Tibial nerve (tissue), 4 donors: ENCODE measurements around the gene TIRAP. TPM values are rescaled to one million over a fixed set of nuclear protein-coding genes. Genes with fewer than 3 reads are reported as not detected.

Source experiments
- DNase-seq, 2 donors: peaks; one replicate each; pipeline ENCODE4 v3.0.0-alpha.2; 2019; ENCODE audit warnings: low spot score in 2 of 2
- H3K27ac ChIP-seq, 4 donors: fragments of 200-600 bp; sonication (generic) in 3 of 4; one replicate each; pipeline ENCODE4 v1.5.1; 2017 to 2019; ENCODE audit warnings: mild to moderate bottlenecking in 1 of 4
- H3K27me3 ChIP-seq, 2 donors: fragments of 200-600 bp; sonication (generic) in 1 of 2; one replicate each; pipeline versions ENCODE4 v1.5.1 to v1.6.0; 2017 to 2019
- H3K36me3 ChIP-seq, 3 donors: fragments of 200-600 bp; sonication (generic); one replicate each; pipeline ENCODE4 v1.5.1; 2018 to 2019
- H3K4me1 ChIP-seq, 4 donors: fragments of 200-600 bp; sonication (generic) in 3 of 4; one replicate each; pipeline ENCODE4 v1.5.1; 2017 to 2019
- H3K4me3 ChIP-seq, 4 donors: fragments of 200-600 bp; sonication (generic) in 3 of 4; one replicate each; pipeline ENCODE4 v1.5.1; 2017 to 2019; ENCODE audit warnings: mild to moderate bottlenecking in 1 of 4, moderate library complexity in 1 of 4
- H3K9me3 ChIP-seq, 4 donors: fragments of 200-600 bp; sonication (generic) in 3 of 4; one replicate each; pipeline ENCODE4 v1.5.1; 2017 to 2019
- CTCF ChIP-seq, 5 experiments: fragments of 200-600 bp in 3 of 5; fragments of 450-650 bp in 2 of 5; sonication (generic) in 3 of 5; IDR thresholded peaks; one replicate each; pipeline ENCODE4 v1.5.1; 2016 to 2019; ENCODE audit warnings: antibody characterized with exemption in 5 of 5, mild to moderate bottlenecking in 3 of 5, moderate library complexity in 2 of 5
- EP300 ChIP-seq, 2 donors: sonication (generic); formaldehyde crosslinking; IDR thresholded peaks; one replicate each; pipeline ENCODE4 v1.6.1; 2017; ENCODE audit warnings: antibody characterized with exemption in 2 of 2, mild to moderate bottlenecking in 1 of 2
- POLR2A ChIP-seq, 2 donors: fragments of 450-650 bp; IDR thresholded peaks; one replicate each; pipeline ENCODE4 v1.6.1; 2017; ENCODE audit warnings: antibody characterized with exemption in 2 of 2, mild to moderate bottlenecking in 2 of 2, moderate library complexity in 2 of 2
- WGBS, 2 donors: methylation state at CpG; one replicate each; pipeline ENCODE4 v1.1.5; 2018; 5-methylcytosine and 5-hydroxymethylcytosine counted together
- total RNA-seq, 4 donors: library from RNA; depleted of rRNA; stranded (reverse); fragments of >200 nt; gene quantifications; one replicate each; pipeline ENCODE4 v1.1.0, GENCODE V29; 2016

The TIRAP gene
- total RNA-seq, 4 donors from 2014 or later, result 13.8 to 16.3 (median 14.6) TPM

- H3K27ac ChIP-seq, result no peak overlapping the region
- H3K4me3 ChIP-seq, result no peak overlapping the region
- peaks cover 0 to 30% (median 16%) of the 10 kb centered on the region in 4 donors for H3K4me1 ChIP-seq
- DNase-seq, result no peak
- no peaks in the 10 kb centered on the region for H3K27me3 ChIP-seq
- TF ChIP-seq EP300 (IDR thresholded peaks at IDR 0.05) (no peak), POLR2A (IDR thresholded peaks at IDR 0.05) (no peak), CTCF (IDR thresholded peaks at IDR 0.05) (no peak)
- H3K9me3 ChIP-seq, result no peaks in the 10 kb centered on the region
- 80 to 86% methylated on average over 8 of the region's 8 CpGs for WGBS, 2 donors
- peaks cover 0 to 64% (median 44%) of the 10 kb centered on the region in 3 donors for H3K36me3 ChIP-seq
Observed at GRCh38 chr11:126265811-126266210, 17.1 kb upstream of the TIRAP start.

- H3K9me3 ChIP-seq, result no peaks in the 10 kb centered on the region
- H3K27ac ChIP-seq, result peak overlapping the region; percentile 88 to 94 (median 92)
- H3K4me1 ChIP-seq, result peaks cover 0 to 25% (median 16%) of the 10 kb centered on the region in 4 donors
- H3K36me3 ChIP-seq, result peaks cover 0 to 57% (median 44%) of the 10 kb centered on the region in 3 donors
- TF ChIP-seq CTCF (IDR thresholded peaks at IDR 0.05) (no peak), EP300 (IDR thresholded peaks at IDR 0.05) (no peak), POLR2A (IDR thresholded peaks at IDR 0.05) (no peak)
- 79 to 81% methylated on average over 6 of the region's 6 CpGs for WGBS, 2 donors
- H3K4me3 ChIP-seq, result peak overlapping the region; percentile 65 to 99 (median 80)
- H3K27me3 ChIP-seq, result no peaks in the 10 kb centered on the region
- no peak for DNase-seq
Observed at GRCh38 chr11:126267650-126268049, 15.2 kb upstream of the TIRAP start.

GRCh38 chr11:126268361-126268707 lies 14.6 kb upstream of the TIRAP start:
- H3K4me1 ChIP-seq, result peaks cover 0 to 25% (median 16%) of the 10 kb centered on the region in 4 donors
- 0% methylated on average over 23 of the region's 23 CpGs for WGBS, 2 donors
- no peaks in the 10 kb centered on the region for H3K27me3 ChIP-seq
- no peaks in the 10 kb centered on the region for H3K9me3 ChIP-seq
- TF ChIP-seq EP300 (IDR thresholded peaks at IDR 0.05), result no peak
- TF ChIP-seq CTCF (IDR thresholded peaks at IDR 0.05), result no peak
- no peak for TF ChIP-seq POLR2A (IDR thresholded peaks at IDR 0.05)
- H3K36me3 ChIP-seq, result peaks cover 0 to 57% (median 37%) of the 10 kb centered on the region in 3 donors
- H3K4me3 ChIP-seq, result peak overlapping the region; percentile 65 to 99 (median 80)
- no peak for DNase-seq
- H3K27ac ChIP-seq, result peak overlapping the region; percentile 88 to 94 (median 92)

GRCh38 chr11:126268708-126269579 lies 13.9 kb upstream of the TIRAP start, which contains the start of the genes FOXRED1 and SRPRA:
Gene FOXRED1, plus strand, starts transcription at chr11:126269154. Its CDS starts 53 bp downstream, at chr11:126269207.
Gene SRPRA, minus strand, starts transcription at chr11:126268895. Its CDS starts 91 bp downstream, at chr11:126268804.
- WGBS, 2 donors, result 0 to 1% methylated on average over 48 to 64 of the region's 64 CpGs
- Histone ChIP-seq H3K27ac (peak within 1 kb of the TSS; percentile 88 to 97 (median 93)), H3K27me3 (no peaks in the 10 kb centered on the region), H3K4me3 (peak within 1 kb of the TSS; percentile 65 to 99 (median 80)), H3K4me1 (peaks cover 0 to 25% (median 16%) of the 10 kb centered on the region in 4 donors), H3K36me3 (peaks cover 0 to 57% (median 31%) of the 10 kb centered on the region in 3 donors), H3K9me3 (no peaks in the 10 kb centered on the region)
- peak; percentile 45 to 78 for TF ChIP-seq POLR2A (IDR thresholded peaks at IDR 0.05)
- peak; percentile 94 to 99 for TF ChIP-seq EP300 (IDR thresholded peaks at IDR 0.05)
- peak in 2 of 5 experiments; percentile 22 to 49 for TF ChIP-seq CTCF (IDR thresholded peaks at IDR 0.05)
- peak; percentile 99 for DNase-seq

- 92 to 97% methylated on average over 11 of the region's 11 CpGs for WGBS, 2 donors
- Histone ChIP-seq H3K9me3 (no peaks in the 10 kb centered on the region), H3K27me3 (no peaks in the 10 kb centered on the region), H3K4me1 (peaks cover 0 to 16% (median 3%) of the 10 kb centered on the region in 4 donors), H3K4me3 (no peak overlapping the region), H3K36me3 (peaks cover 0 to 69% (median 0%) of the 10 kb centered on the region in 3 donors), H3K27ac (no peak overlapping the region)
- no peak for DNase-seq
- TF ChIP-seq CTCF (IDR thresholded peaks at IDR 0.05) (no peak), EP300 (IDR thresholded peaks at IDR 0.05) (no peak), POLR2A (IDR thresholded peaks at IDR 0.05) (no peak)
Observed at GRCh38 chr11:126277322-126277721, 5.6 kb upstream of the TIRAP start.
